Muscle of leg (tissue), 11 donors: ENCODE data around the gene EIF1AD. TPM values are rescaled to one million over a fixed set of nuclear protein-coding genes. Genes with fewer than 3 reads are reported as not detected.

Source experiments
- DNase-seq: peaks from one replicate; pipeline ENCODE4 v3.0.0; 2013
- H3K27ac ChIP-seq: one replicate; pipeline ENCODE4 v1.5.1; 2013; ENCODE audit warnings: mild to moderate bottlenecking, low read length, control low read depth
- H3K27me3 ChIP-seq: one replicate; pipeline ENCODE4 v1.6.1; 2013; ENCODE audit warnings: low read length; ENCODE audit not compliant: control insufficient read depth, insufficient read depth
- H3K36me3 ChIP-seq: one replicate; pipeline ENCODE4 v1.6.1; 2013; ENCODE audit warnings: low read length; ENCODE audit not compliant: control insufficient read depth, insufficient read depth
- H3K4me1 ChIP-seq: one replicate; pipeline ENCODE4 v1.6.1; 2013; ENCODE audit warnings: low read length; ENCODE audit not compliant: control insufficient read depth, insufficient read depth
- H3K4me3 ChIP-seq: one replicate; pipeline ENCODE4 v1.5.1; 2013; ENCODE audit warnings: low read length, control low read depth
- H3K9me3 ChIP-seq: replicated peaks from 2 replicates; pipeline ENCODE4 v1.6.1; 2013; ENCODE audit warnings: low read depth, low read length; ENCODE audit not compliant: control insufficient read depth
- WGBS: methylation state at CpG from one replicate; pipeline ENCODE4 v1.1.5; 2013; ENCODE audit warnings: missing lambda C conversion rate; ENCODE audit not compliant: insufficient coverage; 5-methylcytosine and 5-hydroxymethylcytosine counted together
- polyA plus RNA-seq, 8 donors: library from polyadenylated mRNA; unstranded; fragments of 120-200 nt; gene quantifications; one replicate each; pipeline versions ENCODE4 v1.2.1 to v1.2.3, GENCODE V29; 2013; ENCODE audit warnings: inconsistent platforms in 1 of 8, low replicate concordance in 1 of 8; ENCODE audit not compliant: insufficient read length in 8 of 8, insufficient read depth in 1 of 8
- total RNA-seq: library from RNA; stranded (reverse); fragments of 120-200 nt; gene quantifications from one replicate; pipeline ENCODE4 v1.2.4, GENCODE V29; 2013

The EIF1AD gene
- total and polyA plus RNA-seq, 9 donors = 15.9 to 26.0 (median 19.2) TPM

DNA sequence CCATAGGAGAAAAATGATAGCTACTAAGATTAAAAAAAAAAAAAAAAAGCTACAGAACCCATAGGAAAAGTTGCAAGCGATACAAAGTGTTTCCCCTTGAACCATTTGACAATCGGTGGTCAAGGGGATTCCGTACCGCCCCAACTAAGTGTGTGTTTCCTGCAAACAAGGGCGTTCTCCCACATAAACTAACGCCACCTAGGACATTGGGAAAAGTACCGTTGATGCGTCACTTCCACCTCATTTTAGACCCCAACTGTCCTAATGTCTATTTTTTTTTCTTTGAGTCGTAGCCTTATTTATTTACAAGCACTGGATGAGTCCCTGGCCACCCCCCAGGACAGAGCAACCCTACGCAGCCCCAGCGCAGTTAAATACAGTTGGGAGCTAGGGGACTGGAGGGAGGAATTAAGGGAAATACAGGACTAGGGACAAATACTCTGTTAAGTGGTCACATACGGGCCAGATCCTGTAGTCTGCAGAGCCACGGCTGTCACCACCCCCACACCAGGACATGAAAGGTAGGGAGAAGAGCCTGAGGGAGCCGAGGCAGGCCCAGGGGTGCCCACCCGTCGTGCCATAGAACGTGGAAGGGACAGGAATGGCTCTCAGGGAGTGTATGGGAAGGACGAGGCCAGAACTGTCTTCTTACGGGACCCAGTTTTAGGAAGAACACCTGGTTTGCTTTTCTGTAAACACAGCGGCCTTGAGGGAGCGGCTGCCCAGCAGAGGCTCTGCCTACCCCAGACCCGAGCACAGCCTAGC is 19.0 kb downstream of the EIF1AD start:
- Histone ChIP-seq H3K27ac (no peak overlapping the region), H3K9me3 (no peaks in the 10 kb centered on the region), H3K4me1 (no peaks in the 10 kb centered on the region), H3K4me3 (no peak overlapping the region), H3K27me3 (no peaks in the 10 kb centered on the region), H3K36me3 (peaks cover 23% of the 10 kb centered on the region)
- WGBS = 65% methylated on average over 16 of the region's 22 CpGs
- no peak for DNase-seq

DNA sequence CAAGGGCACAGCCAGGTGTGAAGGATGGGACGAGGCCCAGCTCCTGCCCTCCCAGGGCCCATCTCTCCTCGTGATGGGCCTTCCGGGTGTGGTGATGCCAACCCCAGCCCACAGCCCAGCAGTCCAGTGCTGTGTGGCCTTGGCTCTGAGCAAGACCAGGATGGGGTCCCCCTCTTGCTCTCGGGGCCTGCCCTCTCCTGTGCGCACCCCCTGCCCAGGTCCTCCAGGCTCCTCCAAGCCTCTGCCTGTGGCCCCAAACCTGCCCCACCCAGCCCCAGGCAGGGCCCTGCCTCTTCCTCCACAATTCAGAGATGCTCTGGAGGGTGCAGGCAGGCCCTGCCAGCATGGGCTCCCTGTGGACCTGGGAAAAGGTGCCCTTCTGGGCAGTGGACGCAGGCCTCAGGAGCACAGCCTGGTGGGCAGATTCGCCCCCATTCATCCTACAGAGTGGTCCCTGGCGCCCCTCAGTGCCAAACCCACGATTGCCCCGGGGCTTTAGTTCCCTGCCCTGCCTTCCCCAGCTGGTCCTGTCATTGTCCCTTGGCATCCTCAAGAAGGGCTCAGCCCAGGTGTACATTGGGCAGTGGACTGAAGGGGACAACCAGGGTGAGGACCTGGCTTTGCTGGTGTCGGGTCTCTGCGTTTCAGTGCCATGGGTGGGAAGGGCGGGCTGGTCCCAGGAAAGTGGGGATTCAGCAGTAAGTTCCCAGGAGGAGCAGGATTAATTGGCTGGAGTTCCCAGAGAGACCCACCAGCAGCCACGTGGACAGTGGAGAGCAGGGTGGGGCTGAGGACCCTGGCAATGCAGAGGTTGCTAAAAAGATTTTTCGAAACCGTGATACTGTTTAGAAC is 19.8 kb downstream of the EIF1AD start:
- WGBS = 71% methylated on average over 14 of the region's 16 CpGs
- Histone ChIP-seq H3K27ac (no peak overlapping the region), H3K9me3 (no peaks in the 10 kb centered on the region), H3K36me3 (peaks cover 31% of the 10 kb centered on the region), H3K4me1 (no peaks in the 10 kb centered on the region), H3K4me3 (no peak overlapping the region), H3K27me3 (no peaks in the 10 kb centered on the region)
- no peak for DNase-seq

DNA sequence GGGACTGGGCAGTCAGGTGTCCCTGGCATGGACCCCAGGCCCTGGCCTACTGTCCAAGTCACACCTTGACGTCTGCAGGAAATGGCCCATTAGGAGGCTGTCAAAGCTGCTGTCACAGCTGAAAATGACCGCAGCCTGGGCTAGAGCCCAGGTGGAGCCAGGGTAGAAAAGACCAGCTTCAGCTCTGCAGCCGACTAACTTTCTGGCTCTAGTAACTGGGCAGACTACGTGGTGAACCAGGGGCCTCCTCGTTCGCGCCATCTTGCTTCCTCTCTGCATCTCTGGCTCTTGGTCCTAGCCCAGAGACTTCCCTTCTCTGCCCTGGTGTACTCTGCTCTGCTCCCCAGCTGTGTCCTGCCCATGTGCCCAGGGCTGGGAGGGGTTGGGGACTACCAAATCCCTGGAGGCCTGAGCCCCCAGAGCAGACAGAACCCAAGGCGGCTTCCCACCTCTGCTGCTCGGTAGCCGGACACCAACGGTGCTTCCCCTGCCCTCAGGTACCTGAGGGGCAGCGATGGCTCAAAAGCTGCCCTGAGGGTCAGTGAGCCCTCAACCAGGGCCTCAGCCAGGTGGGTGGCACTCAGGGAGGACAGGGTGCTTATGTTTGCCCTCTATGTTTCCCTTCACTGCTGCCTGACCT is 20.7 kb downstream of the EIF1AD start:
- Histone ChIP-seq H3K36me3 (peaks cover 41% of the 10 kb centered on the region), H3K4me1 (no peaks in the 10 kb centered on the region), H3K4me3 (no peak overlapping the region), H3K27ac (no peak overlapping the region), H3K27me3 (no peaks in the 10 kb centered on the region), H3K9me3 (no peaks in the 10 kb centered on the region)
- 72% methylated on average over 9 of the region's 12 CpGs for WGBS
- DNase-seq = no peak

DNA sequence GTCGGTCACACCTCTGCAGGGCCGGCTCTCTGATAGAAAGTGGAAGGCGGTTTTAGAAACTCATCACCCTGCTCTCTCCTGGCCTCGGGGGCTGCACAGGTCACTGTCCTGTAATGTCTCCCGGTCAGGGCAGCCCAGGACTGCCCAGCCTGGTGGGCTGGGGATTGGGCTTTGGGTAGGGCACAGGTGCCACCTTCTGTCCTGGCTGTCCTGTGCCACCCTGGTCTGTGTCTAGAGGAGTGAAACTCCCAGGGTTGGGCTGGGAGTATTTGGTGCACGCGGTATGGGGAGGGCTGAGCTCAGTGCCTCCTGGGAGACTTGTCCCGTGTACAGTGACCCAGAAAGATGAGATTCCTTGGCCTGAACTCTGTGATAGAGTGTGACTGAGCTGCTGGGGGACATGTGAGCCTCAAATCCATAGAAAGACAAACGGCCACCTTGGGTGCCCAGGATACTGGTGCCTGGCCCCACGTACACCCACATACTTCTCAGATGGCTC is 22.6 kb downstream of the EIF1AD start:
- H3K36me3 ChIP-seq = peaks cover 52% of the 10 kb centered on the region
- 80% methylated on average over 3 of the region's 10 CpGs for WGBS
- no peak overlapping the region for H3K4me3 ChIP-seq
- no peak for DNase-seq
- H3K4me1 ChIP-seq = no peaks in the 10 kb centered on the region
- no peaks in the 10 kb centered on the region for H3K27me3 ChIP-seq
- H3K9me3 ChIP-seq = no peaks in the 10 kb centered on the region
- no peak overlapping the region for H3K27ac ChIP-seq

DNA sequence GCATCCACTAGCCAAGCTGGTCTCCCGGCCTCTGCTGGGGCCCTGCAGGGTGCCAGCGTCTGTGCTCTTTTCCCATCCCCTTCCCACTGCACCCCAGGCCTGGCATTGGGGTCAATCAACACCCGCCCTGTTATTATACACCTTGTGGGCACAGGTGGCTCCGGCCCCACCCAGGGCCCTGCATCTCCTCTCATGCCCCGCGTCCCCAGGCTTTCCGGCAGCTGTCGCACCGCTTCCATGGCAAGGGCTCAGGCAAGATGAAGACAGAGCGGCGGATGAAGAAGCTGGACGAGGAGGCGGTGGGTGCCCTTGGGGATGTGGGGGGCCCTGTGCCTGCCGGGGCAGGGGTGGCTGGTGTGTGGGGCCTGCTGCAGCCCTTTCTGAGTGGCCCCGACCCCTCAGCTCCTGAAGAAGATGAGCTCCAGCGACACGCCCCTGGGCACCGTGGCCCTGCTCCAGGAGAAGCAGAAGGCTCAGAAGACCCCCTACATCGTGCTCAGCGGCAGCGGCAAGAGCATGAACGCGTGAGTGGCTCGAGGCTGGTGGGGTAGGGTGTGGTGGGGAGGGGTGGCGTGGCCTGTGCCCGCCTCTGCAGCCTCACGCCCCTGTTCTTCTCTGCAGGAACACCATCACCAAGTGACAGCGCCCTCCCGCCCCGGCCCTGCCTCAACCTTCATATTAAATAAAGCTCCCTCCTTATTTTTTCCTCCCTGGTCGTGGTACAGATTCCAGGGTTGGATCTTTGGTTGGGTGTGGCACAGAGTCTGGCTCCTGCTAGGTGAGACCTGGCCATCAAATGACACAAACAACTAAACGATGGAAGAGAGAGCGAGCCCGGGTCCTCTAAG is 23.3 kb downstream of the EIF1AD start:
- H3K27ac ChIP-seq = no peak overlapping the region
- 90% methylated on average over 18 of the region's 34 CpGs for WGBS
- no peaks in the 10 kb centered on the region for H3K4me1 ChIP-seq
- no peaks in the 10 kb centered on the region for H3K9me3 ChIP-seq
- DNase-seq = no peak
- no peak overlapping the region for H3K4me3 ChIP-seq
- no peaks in the 10 kb centered on the region for H3K27me3 ChIP-seq
- H3K36me3 ChIP-seq = peaks cover 56% of the 10 kb centered on the region

DNA sequence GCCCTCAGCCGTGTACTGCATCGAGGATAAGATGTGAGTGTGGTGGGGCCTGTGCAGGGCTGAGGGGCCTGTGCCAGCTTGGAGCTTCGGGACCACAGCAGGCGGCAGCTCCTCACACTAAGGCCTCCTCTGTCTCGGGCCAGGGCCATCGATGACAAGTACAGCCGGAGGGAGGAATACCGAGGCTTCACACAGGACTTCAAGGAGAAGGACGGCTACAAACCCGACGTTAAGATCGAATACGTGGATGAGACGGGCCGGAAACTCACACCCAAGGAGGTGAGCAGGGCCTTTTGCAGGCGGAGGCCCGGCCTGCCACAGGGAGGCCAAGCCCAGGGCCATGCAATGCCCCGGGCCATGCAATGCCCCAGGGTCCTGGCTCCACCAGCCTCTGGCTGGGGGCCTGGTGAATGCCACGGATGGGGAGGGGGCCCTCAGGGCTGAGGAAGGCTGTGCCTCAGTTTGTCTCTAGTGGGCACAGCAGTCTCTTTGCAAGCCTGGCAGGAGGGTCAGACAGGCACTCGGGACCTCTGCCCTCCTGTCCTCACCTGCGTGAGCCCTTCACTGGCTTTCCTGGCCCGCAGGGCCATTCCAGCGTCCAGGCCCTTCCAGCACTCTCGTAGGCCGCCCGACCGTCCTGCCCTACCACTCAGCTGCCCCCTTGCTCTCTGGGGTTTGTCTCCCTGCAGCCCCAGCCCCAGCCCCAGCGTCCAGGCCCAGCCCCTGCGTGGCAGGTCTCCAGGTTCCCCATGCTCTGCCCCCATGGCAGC is 24.2 kb downstream of the EIF1AD start:
- H3K9me3 ChIP-seq = no peaks in the 10 kb centered on the region
- no peaks in the 10 kb centered on the region for H3K27me3 ChIP-seq
- no peaks in the 10 kb centered on the region for H3K4me1 ChIP-seq
- H3K27ac ChIP-seq = no peak overlapping the region
- H3K4me3 ChIP-seq = no peak overlapping the region
- WGBS = 92% methylated on average over 26 of the region's 29 CpGs
- peaks cover 61% of the 10 kb centered on the region for H3K36me3 ChIP-seq
- DNase-seq = no peak

DNA sequence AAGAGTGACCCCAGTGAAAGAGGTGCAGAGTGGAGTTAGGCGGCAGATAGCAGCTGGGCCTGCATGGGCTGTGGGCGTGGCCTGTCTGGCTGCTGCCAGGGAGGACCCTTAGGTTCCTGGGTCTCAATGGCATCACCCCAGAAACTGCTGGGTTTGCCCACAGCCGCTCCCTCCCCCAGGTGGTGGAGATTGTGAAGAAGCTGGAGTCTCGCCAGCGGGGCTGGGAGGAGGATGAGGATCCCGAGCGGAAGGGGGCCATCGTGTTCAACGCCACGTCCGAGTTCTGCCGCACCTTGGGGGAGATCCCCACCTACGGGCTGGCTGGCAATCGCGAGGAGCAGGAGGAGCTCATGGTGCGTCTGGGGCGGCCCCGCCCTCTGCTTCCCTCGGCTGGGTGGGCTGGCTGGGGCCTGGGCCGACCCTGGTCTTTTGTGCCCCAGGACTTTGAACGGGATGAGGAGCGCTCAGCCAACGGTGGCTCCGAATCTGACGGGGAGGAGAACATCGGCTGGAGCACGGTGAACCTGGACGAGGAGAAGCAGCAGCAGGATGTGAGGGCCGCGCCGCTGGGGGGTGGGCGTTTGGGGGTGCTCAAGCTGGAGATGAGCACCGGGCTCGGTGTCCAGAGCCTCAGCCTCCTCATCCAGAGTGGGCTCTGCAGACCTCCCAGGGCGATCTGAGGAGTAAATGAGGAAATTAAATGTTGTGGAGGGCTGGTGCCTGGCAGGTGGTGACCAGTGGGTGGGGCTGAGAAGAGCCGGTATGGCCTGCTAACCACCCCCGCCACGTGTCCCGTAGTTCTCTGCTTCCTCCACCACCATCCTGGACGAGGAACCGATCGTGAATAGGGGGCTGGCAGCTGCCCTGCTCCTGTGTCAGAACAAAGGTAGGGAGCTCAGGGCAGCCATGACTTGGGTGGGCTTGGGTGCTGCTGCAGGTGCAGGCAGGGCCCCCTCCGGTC is 25.5 kb downstream of the EIF1AD start:
- Histone ChIP-seq H3K4me1 (no peaks in the 10 kb centered on the region), H3K4me3 (no peak overlapping the region), H3K27me3 (no peaks in the 10 kb centered on the region), H3K9me3 (no peaks in the 10 kb centered on the region), H3K36me3 (peaks cover 65% of the 10 kb centered on the region), H3K27ac (no peak overlapping the region)
- WGBS = 81% methylated on average over 32 of the region's 43 CpGs
- DNase-seq = no peak

DNA sequence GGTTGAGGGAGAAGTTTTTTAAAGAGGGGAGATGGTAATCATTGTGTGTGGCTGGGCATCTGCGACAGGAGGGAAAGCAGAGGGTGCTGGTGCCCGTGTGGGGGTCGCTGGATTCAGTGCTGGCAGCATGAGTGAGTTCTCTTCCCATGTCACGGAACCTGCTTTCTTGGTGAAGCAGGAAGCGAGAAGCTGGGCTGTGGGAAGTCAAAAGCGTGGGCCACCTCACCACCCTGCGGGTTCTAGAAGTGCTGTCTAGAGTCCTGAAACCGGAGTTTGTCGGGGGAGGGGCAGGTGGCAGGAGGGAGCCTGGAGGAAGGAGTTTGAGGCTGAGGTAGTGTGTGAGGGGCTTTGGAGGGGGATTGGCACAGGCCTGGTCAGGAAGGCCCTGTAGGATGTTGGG is 26.2 kb downstream of the EIF1AD start:
- H3K4me3 ChIP-seq = no peak overlapping the region
- H3K4me1 ChIP-seq = no peaks in the 10 kb centered on the region
- H3K27me3 ChIP-seq = no peaks in the 10 kb centered on the region
- WGBS = 90% methylated on average over 9 of the region's 9 CpGs
- no peak overlapping the region for H3K27ac ChIP-seq
- peaks cover 65% of the 10 kb centered on the region for H3K36me3 ChIP-seq
- DNase-seq = no peak
- H3K9me3 ChIP-seq = no peaks in the 10 kb centered on the region
